Brain microvascular endothelial cell (primary cell): ENCODE data around the gene FCN3.

Experiments
- DNase-seq: peaks from one replicate; pipeline ENCODE4 v3.0.0-alpha.2; 2020
- H3K27ac ChIP-seq: fragments of 250-450 bp; sonication (Bioruptor Pico); 2 replicates; pipeline ENCODE4 v1.5.1; 2020; ENCODE audit warnings: mild to moderate bottlenecking, moderate library complexity
- H3K27me3 ChIP-seq: fragments of 250-450 bp; sonication (Bioruptor Pico); replicated peaks from 2 replicates; pipeline ENCODE4 v1.5.1; 2020; ENCODE audit warnings: mild to moderate bottlenecking
- H3K36me3 ChIP-seq: fragments of 250-450 bp; sonication (Bioruptor Pico); replicated peaks from 2 replicates; pipeline ENCODE4 v1.5.1; 2020; ENCODE audit warnings: mild to moderate bottlenecking
- H3K4me3 ChIP-seq: 2 replicates; pipeline ENCODE4 v1.5.1; 2011; ENCODE audit warnings: low read depth, mild to moderate bottlenecking, control low read depth, low read length, moderate library complexity
- in situ Hi-C: cut with HindIII; loops from 2 replicates; pipeline ENCODE4 v1.10.0; 2017; ENCODE audit warnings: low sequenced_read_pairs, low pct_ligation_motif_present
- TF ChIP-seq, protein P1 (sequence below): IDR thresholded peaks from 2 replicates; pipeline ENCODE4 v1.5.1; 2011; ENCODE audit warnings: low read depth, mild to moderate bottlenecking, moderate library complexity, low read length, control low read depth, inconsistent platforms; ENCODE audit errors: missing control alignments

FCN3 gene

GRCh38 chr1:27331922-27332321 is 42.7 kb downstream of the FCN3 start:
- no peak overlapping the region for H3K4me3 ChIP-seq
- H3K27me3 ChIP-seq, result no peaks in the 10 kb centered on the region
- DNase-seq, result no peak
- H3K27ac ChIP-seq, result no peak overlapping the region
- in situ Hi-C loops, result no loop called here
- peaks cover 48% of the 10 kb centered on the region for H3K36me3 ChIP-seq
- TF ChIP-seq, protein P1, sequence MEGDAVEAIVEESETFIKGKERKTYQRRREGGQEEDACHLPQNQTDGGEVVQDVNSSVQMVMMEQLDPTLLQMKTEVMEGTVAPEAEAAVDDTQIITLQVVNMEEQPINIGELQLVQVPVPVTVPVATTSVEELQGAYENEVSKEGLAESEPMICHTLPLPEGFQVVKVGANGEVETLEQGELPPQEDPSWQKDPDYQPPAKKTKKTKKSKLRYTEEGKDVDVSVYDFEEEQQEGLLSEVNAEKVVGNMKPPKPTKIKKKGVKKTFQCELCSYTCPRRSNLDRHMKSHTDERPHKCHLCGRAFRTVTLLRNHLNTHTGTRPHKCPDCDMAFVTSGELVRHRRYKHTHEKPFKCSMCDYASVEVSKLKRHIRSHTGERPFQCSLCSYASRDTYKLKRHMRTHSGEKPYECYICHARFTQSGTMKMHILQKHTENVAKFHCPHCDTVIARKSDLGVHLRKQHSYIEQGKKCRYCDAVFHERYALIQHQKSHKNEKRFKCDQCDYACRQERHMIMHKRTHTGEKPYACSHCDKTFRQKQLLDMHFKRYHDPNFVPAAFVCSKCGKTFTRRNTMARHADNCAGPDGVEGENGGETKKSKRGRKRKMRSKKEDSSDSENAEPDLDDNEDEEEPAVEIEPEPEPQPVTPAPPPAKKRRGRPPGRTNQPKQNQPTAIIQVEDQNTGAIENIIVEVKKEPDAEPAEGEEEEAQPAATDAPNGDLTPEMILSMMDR, result no peak

GRCh38 chr1:27331426-27331825 is 43.2 kb downstream of the FCN3 start:
- Histone ChIP-seq H3K27ac (no peak overlapping the region), H3K36me3 (peaks cover 44% of the 10 kb centered on the region), H3K27me3 (no peaks in the 10 kb centered on the region), H3K4me3 (no peak overlapping the region)
- TF ChIP-seq, protein P1, result no peak
- DNase-seq, result no peak
- in situ Hi-C loops, result no loop called here

DNA sequence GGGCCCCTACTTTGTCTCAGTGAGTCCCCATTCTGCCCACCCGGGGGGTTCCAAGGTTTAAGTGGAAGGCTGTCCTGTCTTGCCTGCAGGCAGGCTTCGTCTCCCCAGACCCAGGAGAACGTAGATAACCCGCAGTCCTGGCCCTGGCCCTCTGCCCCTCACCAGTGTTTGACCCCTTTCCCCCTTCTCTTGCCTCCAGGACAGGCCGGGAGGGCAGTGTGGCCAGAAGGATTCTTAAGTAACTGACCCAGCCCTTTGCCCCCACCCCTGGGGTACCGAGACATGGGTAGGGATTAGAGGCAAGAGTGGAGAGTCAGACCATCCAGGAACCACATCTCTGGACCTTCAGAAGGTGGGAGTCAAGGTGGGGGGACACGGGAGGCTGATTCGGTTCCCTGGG is 43.8 kb downstream of the FCN3 start:
- no peak for DNase-seq
- in situ Hi-C loops, result no loop called here
- Histone ChIP-seq H3K36me3 (peaks cover 43% of the 10 kb centered on the region), H3K4me3 (no peak overlapping the region), H3K27ac (no peak overlapping the region), H3K27me3 (no peaks in the 10 kb centered on the region)
- TF ChIP-seq, protein P1, result no peak

DNA sequence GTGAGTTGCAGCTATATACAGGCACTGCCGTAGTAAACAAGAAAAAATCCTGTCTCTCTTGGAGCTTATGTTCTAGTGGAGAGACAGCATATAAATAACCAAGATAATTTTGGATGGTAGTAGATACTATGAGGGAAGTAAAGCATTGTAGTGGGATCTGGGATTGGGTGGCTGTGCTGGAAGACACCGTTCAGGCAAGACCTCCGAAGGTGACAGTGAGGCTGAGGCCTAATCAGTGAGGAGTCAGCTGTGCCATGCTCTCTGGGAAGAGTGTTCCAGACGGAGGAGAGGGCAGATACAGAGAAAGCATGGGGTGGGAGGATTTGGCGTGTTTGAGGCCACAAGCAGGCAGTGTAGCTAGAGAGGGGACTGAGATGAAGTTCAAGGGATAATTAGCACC is 46.7 kb downstream of the FCN3 start:
- H3K27ac ChIP-seq, result no peak overlapping the region
- in situ Hi-C loops, result no loop called here
- DNase-seq, result no peak
- H3K4me3 ChIP-seq, result no peak overlapping the region
- H3K27me3 ChIP-seq, result no peaks in the 10 kb centered on the region
- TF ChIP-seq, protein P1, result no peak
- H3K36me3 ChIP-seq, result peaks cover 28% of the 10 kb centered on the region

DNA sequence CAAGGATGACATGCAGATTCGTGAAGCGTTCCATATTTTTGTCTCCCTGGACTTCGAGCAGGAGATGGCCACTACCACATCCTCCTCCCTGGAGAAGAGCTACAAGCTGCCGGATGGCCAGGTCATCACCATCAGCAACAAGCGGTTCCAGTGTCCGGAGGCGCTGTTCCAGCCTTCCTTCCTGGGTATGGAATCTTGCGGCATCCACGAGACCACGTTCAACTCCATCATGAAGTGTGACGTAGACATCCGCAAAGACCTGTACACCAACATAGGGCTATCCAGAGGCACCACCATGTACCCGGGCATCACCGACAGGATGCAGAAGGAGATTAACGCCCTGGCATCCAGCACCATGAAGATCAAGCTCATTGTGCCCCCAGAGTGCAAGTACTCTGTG is 49.3 kb downstream of the FCN3 start:
- Histone ChIP-seq H3K27ac (no peak overlapping the region), H3K27me3 (no peaks in the 10 kb centered on the region), H3K36me3 (peaks cover 14% of the 10 kb centered on the region), H3K4me3 (no peak overlapping the region)
- TF ChIP-seq, protein P1, result no peak
- DNase-seq, result no peak
- in situ Hi-C loops, result no loop called here

- Histone ChIP-seq H3K4me3 (peak overlapping the region; percentile 100), H3K36me3 (peaks cover 11% of the 10 kb centered on the region), H3K27me3 (no peaks in the 10 kb centered on the region), H3K27ac (peak overlapping the region; percentile 79)
- no peak for DNase-seq
- in situ Hi-C loops, result no loop called here
- TF ChIP-seq, protein P1, result no peak
Measured at GRCh38 chr1:27322569-27323240, 51.9 kb downstream of the FCN3 start.
